A549 (cell line): Measurements from ENCODE around the gene CELF1.
"Not testable (repeated sequence)": the region's sequence is repeated elsewhere in the genome, so short reads cannot be mapped to it uniquely, and the experiment has no call there.

Experiments
- BHLHE40 ChIP-seq: IDR thresholded peaks from 2 replicates; pipeline ENCODE4 v1.6.1; 2012; ENCODE audit warnings: low read depth, low read length, inconsistent platforms
- CBX2 ChIP-seq: fragments of 200-600 bp; sonication (generic); IDR thresholded peaks from 2 replicates; pipeline ENCODE4 v1.6.1; 2016; ENCODE audit warnings: low read depth, mild to moderate bottlenecking, borderline replicate concordance
- CEBPB ChIP-seq, 2 experiments: fragments of >200 bp in 1 of 2; sonication (Bioruptor Twin) in 1 of 2; formaldehyde crosslinking in 1 of 2; IDR thresholded peaks; 2 replicates each; pipeline ENCODE4 v1.6.1; 2012 to 2016
- CTCF ChIP-seq: fragments of >200 bp; sonication (Bioruptor Twin); formaldehyde crosslinking; IDR thresholded peaks from 3 replicates; pipeline ENCODE4 v1.5.1; 2016
- EHF ChIP-seq: fragments of 250-450 bp; sonication (Bioruptor Pico); IDR thresholded peaks from 2 replicates; pipeline ENCODE4 v1.5.0; 2020; ENCODE audit warnings: mild to moderate bottlenecking
- ELK1 ChIP-seq: fragments of 150-350 bp; IDR thresholded peaks from 2 replicates; pipeline ENCODE4 v1.6.1; 2014; ENCODE audit warnings: low read depth, mild to moderate bottlenecking, low read length
- MAX ChIP-seq: IDR thresholded peaks from 2 replicates; pipeline ENCODE4 v1.6.1; 2012
- PBX3 ChIP-seq: IDR thresholded peaks from 2 replicates; pipeline ENCODE4 v1.6.1; 2012
- POLR2A ChIP-seq: IDR thresholded peaks from 2 replicates; pipeline ENCODE4 v1.6.1; 2012; ENCODE audit warnings: mild to moderate bottlenecking, low read length
- POLR2AphosphoS2 ChIP-seq: conservative IDR thresholded peaks from 2 replicates; pipeline ENCODE4 v1.6.1; 2012; ENCODE audit warnings: low read length, improper control_type of control experiment, inconsistent platforms
- RAD21 ChIP-seq, 2 experiments: fragments of >200 bp in 1 of 2; sonication (Bioruptor Twin) in 1 of 2; formaldehyde crosslinking in 1 of 2; IDR thresholded peaks in 1 of 2; conservative IDR thresholded peaks in 1 of 2; 2 replicates in 1 of 2; 3 replicates in 1 of 2; pipeline ENCODE4 v1.6.1; 2012 to 2018; ENCODE audit warnings: inconsistent platforms in 1 of 2
- SMC3 ChIP-seq: fragments of >200 bp; sonication (Bioruptor Twin); formaldehyde crosslinking; IDR thresholded peaks from 3 replicates; pipeline ENCODE4 v1.6.1; 2018; ENCODE audit warnings: inconsistent platforms

GRCh38 chr11:47530721-47531120, 22.2 kb downstream of the CELF1 start:
- not testable (repeated sequence) for TF ChIP-seq CTCF; EHF (CRISPR knock-in tag); POLR2A; CBX2; BHLHE40; PBX3; RAD21 (conservative IDR thresholded peaks at IDR 0.05 in 1 of 2, IDR thresholded peaks at IDR 0.05 in 1 of 2); ELK1; CEBPB (IDR thresholded peaks at IDR 0.05); POLR2AphosphoS2; MAX; SMC3
